ENCODE results near the gene HSPB8.

Gene HSPB8

DNA sequence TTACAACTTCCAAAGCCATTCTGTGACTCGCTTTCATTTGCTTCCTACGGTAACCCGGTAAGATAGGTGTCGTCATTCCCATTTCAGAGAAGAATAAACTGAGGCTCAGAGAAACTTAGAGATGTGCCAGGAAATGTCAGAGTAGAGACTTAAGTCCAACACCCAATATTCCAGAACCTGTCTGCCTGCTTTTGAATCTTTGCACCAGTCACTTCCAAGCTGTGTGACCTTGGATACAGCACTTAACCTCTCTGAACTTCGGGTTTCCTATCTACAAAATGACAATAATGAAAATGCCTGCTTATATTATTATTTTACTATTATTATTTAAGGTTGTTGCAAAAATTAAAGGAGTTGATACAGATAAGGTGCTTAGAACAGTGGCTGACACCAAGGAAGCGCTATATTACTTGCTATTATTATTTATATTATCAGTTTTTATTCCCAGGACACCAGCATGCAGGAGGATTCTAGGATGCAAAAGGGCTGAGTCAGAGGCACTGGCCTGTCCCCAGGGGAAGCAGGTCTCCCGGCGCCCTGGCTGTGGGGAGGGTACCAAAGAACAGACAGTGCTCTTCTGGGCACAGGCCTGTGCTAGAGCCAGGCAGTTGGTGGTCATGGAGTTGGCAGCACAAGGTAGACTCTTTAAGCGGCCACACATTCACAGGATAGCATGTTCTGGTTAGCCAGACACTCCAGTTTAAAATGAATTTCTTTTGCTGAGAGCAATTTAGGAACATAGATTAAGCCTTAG is 5.4 kb downstream of the HSPB8 start:
- no peak overlapping the region for H3K4me3 ChIP-seq (ENCODE audit: low read length)
- H3K9me3 ChIP-seq (ENCODE audit: control insufficient read depth, low read length) = no peaks in the 10 kb centered on the region
- peak overlapping the region; percentile 17 for H3K9ac ChIP-seq (ENCODE audit: low read length)
- H3K4me1 ChIP-seq (ENCODE audit: control insufficient read depth, insufficient read depth, low read length) = peaks cover 57% of the 10 kb centered on the region
- peaks cover 22% of the 10 kb centered on the region for H3K36me3 ChIP-seq (ENCODE audit: control insufficient read depth, insufficient read depth, low read length, severe bottlenecking)
- DNase-seq (ENCODE audit: low read depth) = no peak
- no peaks in the 10 kb centered on the region for H3K27me3 ChIP-seq (replicated peaks; ENCODE audit: control insufficient read depth, insufficient read depth, low read length)

DNA sequence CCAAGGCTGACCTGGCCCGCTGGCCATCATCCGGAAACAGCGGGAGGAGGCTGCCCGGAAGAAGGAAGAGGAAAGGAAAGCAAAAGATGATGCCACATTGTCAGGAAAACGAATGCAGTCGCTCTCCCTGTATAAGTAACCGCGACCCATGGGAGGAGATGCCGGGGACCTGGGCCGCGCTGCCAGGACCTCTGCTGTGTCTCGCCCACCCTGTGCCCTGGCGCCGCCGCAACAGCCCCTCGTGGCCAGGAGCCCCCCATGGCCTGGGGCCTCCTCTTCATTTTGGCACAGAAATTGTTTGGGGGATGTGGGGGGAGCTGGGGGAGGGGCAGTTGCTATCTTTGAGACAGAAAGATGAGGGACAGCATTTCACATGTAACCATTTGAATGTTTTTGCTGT is 16.5 kb downstream of the HSPB8 start:
- peaks cover 40% of the 10 kb centered on the region for H3K36me3 ChIP-seq (ENCODE audit: control insufficient read depth, insufficient read depth, low read length, severe bottlenecking)
- H3K9ac ChIP-seq (ENCODE audit: low read length) = no peak overlapping the region
- no peaks in the 10 kb centered on the region for H3K9me3 ChIP-seq (ENCODE audit: control insufficient read depth, low read length)
- no peaks in the 10 kb centered on the region for H3K27me3 ChIP-seq (replicated peaks; ENCODE audit: control insufficient read depth, insufficient read depth, low read length)
- H3K4me1 ChIP-seq (ENCODE audit: control insufficient read depth, insufficient read depth, low read length) = no peaks in the 10 kb centered on the region
- DNase-seq (ENCODE audit: low read depth) = no peak
- H3K4me3 ChIP-seq (ENCODE audit: low read length) = no peak overlapping the region

DNA sequence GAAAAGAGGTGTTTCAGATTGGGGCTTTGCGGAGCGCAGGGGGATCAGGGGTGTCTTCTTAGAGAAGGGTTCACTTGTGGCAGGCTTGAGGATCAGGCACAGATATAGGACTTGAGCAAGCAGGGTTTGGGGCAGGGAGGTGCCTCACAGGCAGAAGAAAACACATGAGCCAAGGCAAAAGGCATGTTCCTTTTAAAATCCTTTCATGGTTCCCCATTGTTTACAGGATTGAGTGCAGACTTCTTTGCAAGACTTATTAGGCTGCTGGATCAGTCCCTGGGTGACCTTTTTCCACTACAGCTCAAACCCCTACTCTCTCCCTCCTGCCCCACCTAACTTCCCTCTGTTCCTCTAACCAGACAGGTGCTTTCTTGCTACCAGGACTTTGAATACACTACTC is 19.7 kb downstream of the HSPB8 start:
- Histone ChIP-seq H3K4me1 (ENCODE audit: control insufficient read depth, insufficient read depth, low read length) (no peaks in the 10 kb centered on the region), H3K9ac (ENCODE audit: low read length) (no peak overlapping the region), H3K9me3 (ENCODE audit: control insufficient read depth, low read length) (no peaks in the 10 kb centered on the region), H3K4me3 (ENCODE audit: low read length) (no peak overlapping the region), H3K27me3 (replicated peaks; ENCODE audit: control insufficient read depth, insufficient read depth, low read length) (no peaks in the 10 kb centered on the region), H3K36me3 (ENCODE audit: control insufficient read depth, insufficient read depth, low read length, severe bottlenecking) (peaks cover 22% of the 10 kb centered on the region)
- no peak for DNase-seq (ENCODE audit: low read depth)

- Histone ChIP-seq H3K9me3 (ENCODE audit: control insufficient read depth, low read length) (no peaks in the 10 kb centered on the region), H3K4me1 (ENCODE audit: control insufficient read depth, insufficient read depth, low read length) (no peaks in the 10 kb centered on the region), H3K9ac (ENCODE audit: low read length) (no peak overlapping the region), H3K4me3 (ENCODE audit: low read length) (no peak overlapping the region), H3K27me3 (replicated peaks; ENCODE audit: control insufficient read depth, insufficient read depth, low read length) (no peaks in the 10 kb centered on the region), H3K36me3 (ENCODE audit: control insufficient read depth, insufficient read depth, low read length, severe bottlenecking) (peaks cover 4% of the 10 kb centered on the region)
- DNase-seq (ENCODE audit: low read depth) = no peak
Observed at GRCh38 chr12:119200601-119201000, 21.9 kb downstream of the HSPB8 start.

DNA sequence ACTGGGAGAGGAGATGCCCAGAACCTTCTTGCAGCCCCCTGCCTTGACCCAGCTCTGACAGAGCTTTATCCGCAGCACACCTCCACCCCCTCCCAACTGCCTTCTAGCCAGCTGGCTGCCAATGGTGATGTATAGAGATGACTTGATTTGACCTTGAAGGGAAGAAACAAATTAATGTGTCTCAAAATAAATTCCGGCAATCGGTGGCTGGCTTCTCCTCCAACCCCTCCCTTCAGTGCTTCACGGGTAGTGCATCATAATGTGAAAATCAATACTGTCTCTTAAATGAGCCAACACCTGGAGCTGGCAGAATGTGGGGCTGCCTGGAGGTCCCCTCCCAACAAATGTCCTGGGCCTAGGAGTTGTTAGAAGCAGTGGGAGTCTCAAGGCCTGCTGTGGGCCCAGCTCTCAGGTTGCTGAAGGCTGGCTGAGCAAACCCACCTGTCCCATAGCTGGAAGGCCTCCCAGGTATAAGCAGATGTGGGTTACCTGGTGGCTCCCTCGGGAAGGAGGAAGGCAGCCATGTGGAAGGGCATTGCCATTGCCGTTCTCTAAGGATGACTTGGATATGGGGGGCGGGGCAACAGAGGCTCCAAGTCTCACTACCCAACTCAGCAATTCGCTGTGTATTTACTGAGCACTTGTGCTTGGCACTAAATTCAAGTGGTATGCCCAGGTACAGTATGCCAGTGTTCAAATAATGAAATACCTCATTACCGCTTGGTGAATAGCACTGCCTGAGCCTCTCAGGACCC is 23.2 kb downstream of the HSPB8 start:
- H3K36me3 ChIP-seq (ENCODE audit: control insufficient read depth, insufficient read depth, low read length, severe bottlenecking) = no peaks in the 10 kb centered on the region
- no peak for DNase-seq (ENCODE audit: low read depth)
- H3K4me1 ChIP-seq (ENCODE audit: control insufficient read depth, insufficient read depth, low read length) = no peaks in the 10 kb centered on the region
- no peak overlapping the region for H3K9ac ChIP-seq (ENCODE audit: low read length)
- H3K27me3 ChIP-seq (replicated peaks; ENCODE audit: control insufficient read depth, insufficient read depth, low read length) = no peaks in the 10 kb centered on the region
- H3K9me3 ChIP-seq (ENCODE audit: control insufficient read depth, low read length) = no peaks in the 10 kb centered on the region
- H3K4me3 ChIP-seq (ENCODE audit: low read length) = no peak overlapping the region

DNA sequence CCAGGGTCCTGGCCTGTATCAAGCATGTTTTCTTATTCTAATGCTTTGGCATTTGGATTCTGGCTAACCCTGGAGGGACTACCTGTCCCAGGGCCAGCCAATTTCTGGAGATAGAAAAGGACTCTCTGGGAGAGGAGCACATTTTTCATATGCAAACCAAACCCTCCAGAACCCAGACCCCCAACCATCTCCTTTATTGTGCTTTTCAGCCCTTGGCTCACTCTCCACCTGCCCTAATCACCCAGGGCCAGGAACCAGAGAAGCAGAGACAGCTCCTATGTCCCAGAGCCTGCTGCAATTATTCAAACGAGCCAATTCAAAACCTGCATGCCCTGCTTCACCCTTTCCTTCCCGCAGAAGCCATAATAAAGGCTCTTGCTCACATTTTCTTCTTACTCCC is 23.8 kb downstream of the HSPB8 start:
- no peak for DNase-seq (ENCODE audit: low read depth)
- Histone ChIP-seq H3K4me1 (ENCODE audit: control insufficient read depth, insufficient read depth, low read length) (no peaks in the 10 kb centered on the region), H3K36me3 (ENCODE audit: control insufficient read depth, insufficient read depth, low read length, severe bottlenecking) (no peaks in the 10 kb centered on the region), H3K9me3 (ENCODE audit: control insufficient read depth, low read length) (no peaks in the 10 kb centered on the region), H3K4me3 (ENCODE audit: low read length) (no peak overlapping the region), H3K9ac (ENCODE audit: low read length) (no peak overlapping the region), H3K27me3 (replicated peaks; ENCODE audit: control insufficient read depth, insufficient read depth, low read length) (no peaks in the 10 kb centered on the region)

GRCh38 chr12:119204131-119204530 is 25.4 kb downstream of the HSPB8 start:
- Histone ChIP-seq H3K4me1 (ENCODE audit: control insufficient read depth, insufficient read depth, low read length) (peaks cover 10% of the 10 kb centered on the region), H3K36me3 (ENCODE audit: control insufficient read depth, insufficient read depth, low read length, severe bottlenecking) (no peaks in the 10 kb centered on the region), H3K9ac (ENCODE audit: low read length) (no peak overlapping the region), H3K4me3 (ENCODE audit: low read length) (no peak overlapping the region), H3K9me3 (ENCODE audit: control insufficient read depth, low read length) (no peaks in the 10 kb centered on the region), H3K27me3 (replicated peaks; ENCODE audit: control insufficient read depth, insufficient read depth, low read length) (no peaks in the 10 kb centered on the region)
- DNase-seq (ENCODE audit: low read depth) = no peak

DNA sequence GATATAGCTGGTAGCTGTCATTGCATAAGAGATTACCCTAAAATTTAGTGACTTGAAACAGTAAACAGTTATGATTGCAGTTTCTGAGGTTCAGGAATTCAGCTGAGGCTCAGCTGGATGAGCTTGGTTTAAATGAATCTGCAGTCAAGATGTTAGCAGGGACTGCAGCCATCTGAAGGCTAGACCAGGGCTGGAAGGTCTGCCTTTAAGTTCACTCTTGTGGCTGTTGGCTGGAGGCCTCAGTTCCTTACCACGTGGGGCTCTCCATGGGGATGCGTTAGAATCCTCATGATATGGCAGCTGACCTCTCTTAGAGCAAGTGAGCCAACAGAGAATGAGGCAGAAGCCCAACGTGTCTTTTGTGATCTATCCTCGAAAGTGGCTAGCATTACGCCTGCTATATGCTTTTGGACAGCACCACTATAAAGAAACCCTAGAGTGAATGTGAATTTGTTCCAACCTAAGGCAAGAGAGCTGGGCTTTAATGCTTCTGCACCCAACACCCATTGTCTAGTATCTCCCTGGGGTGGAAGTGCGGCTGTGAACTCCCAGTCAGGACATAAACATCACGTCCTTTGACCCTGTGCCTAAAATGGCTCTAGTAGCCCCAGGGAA is 26.0 kb downstream of the HSPB8 start:
- no peak for DNase-seq (ENCODE audit: low read depth)
- Histone ChIP-seq H3K27me3 (replicated peaks; ENCODE audit: control insufficient read depth, insufficient read depth, low read length) (no peaks in the 10 kb centered on the region), H3K36me3 (ENCODE audit: control insufficient read depth, insufficient read depth, low read length, severe bottlenecking) (no peaks in the 10 kb centered on the region), H3K9ac (ENCODE audit: low read length) (no peak overlapping the region), H3K4me1 (ENCODE audit: control insufficient read depth, insufficient read depth, low read length) (peaks cover 13% of the 10 kb centered on the region), H3K4me3 (ENCODE audit: low read length) (no peak overlapping the region), H3K9me3 (ENCODE audit: control insufficient read depth, low read length) (no peaks in the 10 kb centered on the region)

DNA sequence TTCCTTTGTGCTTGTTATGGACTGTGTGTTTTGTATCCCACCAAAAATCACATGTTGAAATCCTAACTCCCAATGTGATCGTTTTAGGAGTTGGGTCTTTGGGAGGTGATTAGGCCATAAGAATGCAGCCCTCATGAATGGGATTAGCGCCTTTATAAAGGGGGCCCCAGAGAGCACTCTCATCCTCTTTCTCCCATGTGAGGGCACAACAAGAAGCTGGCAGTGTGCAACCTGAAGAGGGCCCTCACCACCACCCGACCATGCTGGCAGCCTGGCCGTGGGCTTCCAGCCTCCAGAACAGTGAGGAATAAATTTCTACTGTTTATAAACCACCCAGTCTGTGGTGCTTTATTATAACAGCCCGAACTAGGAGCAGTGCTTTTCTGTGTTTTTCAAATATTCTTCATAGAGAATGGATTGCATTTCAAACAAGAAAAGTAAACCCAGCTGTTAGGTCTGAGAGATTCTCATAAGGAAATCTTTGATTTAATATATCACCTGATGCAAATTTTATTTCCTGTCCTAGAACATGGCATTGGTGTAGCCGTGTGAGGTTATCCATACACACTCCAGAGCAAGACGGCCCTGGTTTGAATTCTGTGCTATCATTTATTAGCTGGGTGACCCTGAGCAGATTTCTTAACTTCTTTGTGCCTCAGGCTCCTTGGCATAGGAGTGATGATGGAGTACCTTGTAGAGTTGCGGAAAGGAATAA is 27.8 kb downstream of the HSPB8 start:
- DNase-seq (ENCODE audit: low read depth) = no peak
- H3K27me3 ChIP-seq (replicated peaks; ENCODE audit: control insufficient read depth, insufficient read depth, low read length) = no peaks in the 10 kb centered on the region
- H3K36me3 ChIP-seq (ENCODE audit: control insufficient read depth, insufficient read depth, low read length, severe bottlenecking) = no peaks in the 10 kb centered on the region
- no peaks in the 10 kb centered on the region for H3K9me3 ChIP-seq (ENCODE audit: control insufficient read depth, low read length)
- H3K9ac ChIP-seq (ENCODE audit: low read length) = no peak overlapping the region
- H3K4me1 ChIP-seq (ENCODE audit: control insufficient read depth, insufficient read depth, low read length) = peaks cover 13% of the 10 kb centered on the region
- no peak overlapping the region for H3K4me3 ChIP-seq (ENCODE audit: low read length)

DNA sequence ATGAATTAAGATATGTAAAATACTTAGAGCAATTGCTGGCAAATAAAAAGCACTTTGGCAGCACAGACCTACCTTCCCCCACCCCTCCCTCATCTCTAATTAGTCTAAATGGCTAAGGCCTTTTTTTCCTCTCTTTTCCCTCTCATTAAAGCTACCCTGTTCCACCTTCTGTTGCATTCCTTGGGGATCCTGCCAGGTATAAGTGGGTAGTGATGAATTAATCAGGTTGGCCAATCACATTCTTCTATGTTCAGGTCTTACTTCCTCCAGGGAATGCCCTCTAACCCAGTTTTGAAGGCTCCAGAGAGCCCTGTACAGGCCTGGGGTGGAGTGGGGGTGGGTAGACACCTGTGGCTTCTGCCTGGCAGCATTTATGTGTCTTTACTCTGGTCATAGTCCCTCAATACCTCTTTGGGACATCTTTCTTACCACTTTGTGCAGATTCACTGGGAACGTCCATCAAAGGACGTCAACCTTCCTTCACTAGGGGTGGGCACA is 28.4 kb downstream of the HSPB8 start:
- no peaks in the 10 kb centered on the region for H3K9me3 ChIP-seq (ENCODE audit: control insufficient read depth, low read length)
- H3K4me3 ChIP-seq (ENCODE audit: low read length) = no peak overlapping the region
- no peak overlapping the region for H3K9ac ChIP-seq (ENCODE audit: low read length)
- no peak for DNase-seq (ENCODE audit: low read depth)
- H3K4me1 ChIP-seq (ENCODE audit: control insufficient read depth, insufficient read depth, low read length) = peaks cover 13% of the 10 kb centered on the region
- H3K27me3 ChIP-seq (replicated peaks; ENCODE audit: control insufficient read depth, insufficient read depth, low read length) = no peaks in the 10 kb centered on the region
- H3K36me3 ChIP-seq (ENCODE audit: control insufficient read depth, insufficient read depth, low read length, severe bottlenecking) = no peaks in the 10 kb centered on the region

DNA sequence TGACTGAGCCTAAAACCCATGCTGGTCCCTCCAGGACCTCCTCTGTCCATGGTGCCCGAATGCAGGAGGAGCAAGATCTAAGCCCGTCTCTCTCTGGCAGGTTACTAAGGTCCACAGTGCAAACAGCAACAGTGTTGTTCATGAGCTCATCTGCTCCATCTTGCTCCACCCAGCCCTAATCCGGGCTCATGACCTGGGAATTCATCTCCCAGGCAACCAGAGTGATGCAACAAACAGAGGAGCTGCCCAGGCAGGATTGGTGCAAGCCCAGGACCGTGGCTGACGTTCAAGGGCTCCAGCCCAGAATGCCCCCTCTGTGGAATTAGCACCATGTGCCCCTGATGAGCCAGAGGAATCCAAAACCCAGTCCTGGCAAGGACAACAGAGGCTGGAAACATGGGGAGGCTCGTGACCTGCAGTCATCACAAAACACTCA is 29.9 kb downstream of the HSPB8 start:
- Histone ChIP-seq H3K4me3 (ENCODE audit: low read length) (no peak overlapping the region), H3K27me3 (replicated peaks; ENCODE audit: control insufficient read depth, insufficient read depth, low read length) (no peaks in the 10 kb centered on the region), H3K9me3 (ENCODE audit: control insufficient read depth, low read length) (no peaks in the 10 kb centered on the region), H3K36me3 (ENCODE audit: control insufficient read depth, insufficient read depth, low read length, severe bottlenecking) (no peaks in the 10 kb centered on the region), H3K4me1 (ENCODE audit: control insufficient read depth, insufficient read depth, low read length) (peaks cover 13% of the 10 kb centered on the region), H3K9ac (ENCODE audit: low read length) (no peak overlapping the region)
- DNase-seq (ENCODE audit: low read depth) = no peak
